A549 (cell line): ENCODE results near the gene CDK18. TPM values are rescaled to one million over a fixed set of nuclear protein-coding genes. Genes with fewer than 3 reads are reported as not detected.

Experiments used
- ATAC-seq, 2 experiments: fragments of 200-7000 bp in 1 of 2; fragments of >200 bp in 1 of 2; cut with Nextera tagmentation in 1 of 2; cut with Tn5 transposase in 1 of 2; 3 replicates each; pipeline versions ENCODE4 v1.8.0 to v1.9.1; 2018 to 2020; ENCODE audit warnings: mild to moderate bottlenecking in 1 of 2, moderate library complexity in 1 of 2
- CTCF ChIA-PET: fragments of 300-600 bp; sonication (Branson Sonifier 250); formaldehyde crosslinking; extraction: SDS; loops from one replicate; lab custom pipeline; 2021; ENCODE audit warnings: antibody characterized with exemption, inconsistent platforms; lab: Yijun Ruan, JAX
- POLR2A ChIA-PET: fragments of 350-600 bp; formaldehyde crosslinking; extraction: SDS; loops from one replicate; lab custom pipeline; 2021; ENCODE audit warnings: antibody characterized with exemption, inconsistent platforms; lab: Yijun Ruan, JAX
- DNase-seq, 2 experiments: peaks; one replicate each; pipeline versions ENCODE4 v3.0.0 to v3.0.0-alpha.2; 2011 to 2016; ENCODE audit warnings: low read depth in 1 of 2, low spot score in 1 of 2
- FAIRE-seq: peaks from 2 replicates; lab custom pipeline; 2011; peaks lifted over from hg19 to GRCh38; lab: Jason Lieb, UNC
- H3K27ac ChIP-seq, 2 experiments: fragments of >200 bp; sonication (Bioruptor Twin); formaldehyde crosslinking; 3 replicates each; pipeline ENCODE4 v1.5.1; 2016 to 2017
- H3K4me1 ChIP-seq: fragments of >200 bp; sonication (Bioruptor Twin); formaldehyde crosslinking; 3 replicates; pipeline ENCODE4 v1.6.1; 2016
- H3K4me2 ChIP-seq: fragments of >200 bp; sonication (Bioruptor Twin); formaldehyde crosslinking; 3 replicates; pipeline ENCODE4 v1.6.1; 2016
- H3K4me3 ChIP-seq: fragments of >200 bp; sonication (Bioruptor Twin); formaldehyde crosslinking; 3 replicates; pipeline ENCODE4 v1.5.1; 2016
- H3K9me3 ChIP-seq: fragments of >200 bp; sonication (Bioruptor Twin); formaldehyde crosslinking; 3 replicates; pipeline ENCODE4 v1.6.1; 2016
- CBX2 ChIP-seq: fragments of 200-600 bp; sonication (generic); IDR thresholded peaks from 2 replicates; pipeline ENCODE4 v1.6.1; 2016; ENCODE audit warnings: low read depth, mild to moderate bottlenecking, borderline replicate concordance
- CEBPB ChIP-seq, 2 experiments: fragments of >200 bp in 1 of 2; sonication (Bioruptor Twin) in 1 of 2; formaldehyde crosslinking in 1 of 2; IDR thresholded peaks; 2 replicates each; pipeline ENCODE4 v1.6.1; 2012 to 2016
- CHD4 ChIP-seq: fragments of 200-600 bp; sonication (generic); IDR thresholded peaks from 2 replicates; pipeline ENCODE4 v1.6.1; 2016; ENCODE audit warnings: antibody characterized with exemption, mild to moderate bottlenecking, borderline replicate concordance
- EHF ChIP-seq: fragments of 250-450 bp; sonication (Bioruptor Pico); IDR thresholded peaks from 2 replicates; pipeline ENCODE4 v1.5.0; 2020; ENCODE audit warnings: mild to moderate bottlenecking
- EHMT2 ChIP-seq: fragments of 200-600 bp; sonication (generic); IDR thresholded peaks from 2 replicates; pipeline ENCODE4 v1.6.1; 2016; ENCODE audit warnings: antibody characterized with exemption, low read depth, mild to moderate bottlenecking, moderate library complexity
- EP300 ChIP-seq, 2 experiments: fragments of >200 bp; sonication (Bioruptor Twin); formaldehyde crosslinking; IDR thresholded peaks; 2 replicates in 1 of 2; 3 replicates in 1 of 2; pipeline ENCODE4 v1.6.1; 2016 to 2017
- GATA3 ChIP-seq: IDR thresholded peaks from 2 replicates; pipeline ENCODE4 v1.6.1; 2012; ENCODE audit warnings: borderline replicate concordance
- HOXA7 ChIP-seq: fragments of 250-450 bp; sonication (Bioruptor Pico); IDR thresholded peaks from 2 replicates; pipeline ENCODE4 v1.5.0; 2020; ENCODE audit warnings: mild to moderate bottlenecking, moderate library complexity
- HOXB5 ChIP-seq: fragments of 250-450 bp; sonication (Bioruptor Pico); IDR thresholded peaks from 2 replicates; pipeline ENCODE4 v1.5.0; 2020; ENCODE audit warnings: mild to moderate bottlenecking, moderate library complexity
- JUN ChIP-seq, 2 experiments: fragments of >200 bp; sonication (Bioruptor Twin); formaldehyde crosslinking; IDR thresholded peaks; 2 replicates in 1 of 2; 3 replicates in 1 of 2; pipeline ENCODE4 v1.6.1; 2016 to 2017
- PHF8 ChIP-seq: fragments of 200-600 bp; sonication (generic); IDR thresholded peaks from 2 replicates; pipeline ENCODE4 v1.6.1; 2016; ENCODE audit warnings: low read depth, mild to moderate bottlenecking, antibody characterized with exemption, moderate library complexity, borderline replicate concordance
- RAD21 ChIP-seq, 2 experiments: fragments of >200 bp in 1 of 2; sonication (Bioruptor Twin) in 1 of 2; formaldehyde crosslinking in 1 of 2; IDR thresholded peaks in 1 of 2; conservative IDR thresholded peaks in 1 of 2; 2 replicates in 1 of 2; 3 replicates in 1 of 2; pipeline ENCODE4 v1.6.1; 2012 to 2018; ENCODE audit warnings: inconsistent platforms in 1 of 2
- SREBF2 ChIP-seq: fragments of 450-650 bp; IDR thresholded peaks from 2 replicates; pipeline ENCODE4 v1.6.1; 2014; ENCODE audit warnings: mild to moderate bottlenecking, moderate library complexity
- ZC3H11A ChIP-seq: fragments of 450-650 bp; IDR thresholded peaks from 2 replicates; pipeline ENCODE4 v1.6.1; 2014; ENCODE audit warnings: antibody characterized with exemption, mild to moderate bottlenecking
- ZSCAN20 ChIP-seq: fragments of 250-450 bp; sonication (Bioruptor Pico); IDR thresholded peaks from 2 replicates; pipeline ENCODE4 v1.8.0; 2022; ENCODE audit warnings: mild to moderate bottlenecking, moderate library complexity
- WGBS: methylation state at CpG from one replicate; pipeline ENCODE4 v1.1.6; 2017; ENCODE audit errors: missing lambda C conversion rate; 5-methylcytosine and 5-hydroxymethylcytosine counted together
- polyA plus RNA-seq, 4 experiments: library from polyadenylated mRNA; depleted of rRNA in 3 of 4; stranded (reverse); fragments of >200 nt; fragmentation: RNase III in 1 of 4; extraction: RNeasy Plus Mini Kit Qiagen cat#74134 plus additional on column Dnase treatment in 1 of 4; gene quantifications; 2 replicates in 3 of 4; 3 replicates in 1 of 4; pipeline ENCODE4 v1.2.3, GENCODE V29; 2011 to 2017
- TF ChIP-seq, protein P1 (sequence below): fragments of >200 bp; sonication (Bioruptor Twin); formaldehyde crosslinking; IDR thresholded peaks from 3 replicates; pipeline ENCODE4 v1.6.1; 2016
- TF ChIP-seq, protein P2 (sequence below): fragments of 250-450 bp; sonication (Bioruptor Pico); IDR thresholded peaks from 2 replicates; pipeline ENCODE4 v1.5.0; 2020; ENCODE audit warnings: low read depth, mild to moderate bottlenecking, moderate library complexity
- TF ChIP-seq, protein P3 (sequence below): IDR thresholded peaks from 2 replicates; pipeline ENCODE4 v1.6.1; 2012
- TF ChIP-seq, protein P4 (sequence below): IDR thresholded peaks from 2 replicates; pipeline ENCODE4 v1.6.1; 2012; ENCODE audit warnings: low read depth, borderline replicate concordance
- TF ChIP-seq, protein P5 (sequence below): fragments of >200 bp; sonication (Bioruptor Twin); formaldehyde crosslinking; IDR thresholded peaks from 2 replicates; pipeline ENCODE4 v1.6.1; 2016

CDK18 gene
- polyA plus RNA-seq, 2 of the 4 experiments (the other 2 are of a cell fraction), result 0.75 to 2.0 TPM

DNA sequence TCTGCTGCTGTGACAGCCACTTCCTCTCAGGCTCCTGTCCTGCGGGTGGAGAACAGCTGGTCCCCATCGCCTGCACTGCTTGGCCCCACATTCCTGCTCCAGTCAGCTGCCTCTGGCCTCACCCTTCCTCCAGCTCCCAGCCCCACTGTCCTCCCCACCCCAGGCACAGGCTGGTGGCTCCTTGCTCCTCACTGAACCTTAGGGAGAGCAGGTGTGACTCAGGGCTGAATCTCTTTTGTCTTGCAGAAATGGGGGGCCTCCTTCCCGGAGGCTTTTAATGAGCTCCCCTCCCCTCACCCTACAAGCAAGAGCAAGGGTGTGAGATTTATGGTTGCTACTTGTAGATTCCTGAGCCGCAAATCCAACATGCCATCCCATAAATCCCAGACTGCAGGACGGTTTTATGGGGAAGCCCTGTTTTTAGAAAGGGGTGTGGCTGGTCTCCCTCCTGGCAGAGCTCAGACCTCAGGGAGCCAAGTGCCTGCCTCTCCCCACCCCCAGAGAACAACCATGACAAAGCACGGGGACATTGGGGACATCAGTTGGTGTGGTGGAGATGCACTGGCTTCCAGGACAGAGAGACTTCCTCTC is 15.2 kb downstream of the CDK18 start:
- no peak overlapping the region for H3K4me2 ChIP-seq
- CTCF ChIA-PET, result interaction anchor here (0.8 to 14.5 kb wide), 7 partner anchors 11 to 246 kb away, joined by 5 to 560 read pairs (median 35); no protein-coding TSS in a partner anchor

DNA sequence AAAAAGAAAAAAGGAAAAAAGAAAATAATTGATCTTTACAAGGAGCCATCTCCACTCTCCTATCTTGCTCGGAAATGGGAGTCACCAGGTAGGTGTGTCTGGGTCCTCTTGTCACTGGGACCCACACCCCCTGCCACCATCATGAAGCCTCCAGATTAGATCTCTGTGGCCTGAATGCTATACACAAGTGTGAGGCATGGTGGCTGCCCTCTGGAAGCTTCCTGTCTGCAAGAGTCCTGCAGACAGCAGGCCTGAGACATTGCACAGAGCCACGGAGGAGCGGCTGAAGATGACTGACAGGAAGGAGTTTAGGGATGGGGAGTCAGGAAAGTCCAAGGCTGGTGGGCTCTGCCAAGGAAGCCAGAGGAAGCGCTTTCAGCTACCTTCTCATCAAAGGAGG is 16.2 kb downstream of the CDK18 start:
- no peak for ATAC-seq
- DNase-seq, result no peak
- Histone ChIP-seq H3K4me2 (no peak overlapping the region), H3K4me1 (0 out of 3 replicates have a peak, but pooled peaks cover 3% of the 10 kb centered on the region), H3K27ac (no peak overlapping the region), H3K9me3 (no peaks in the 10 kb centered on the region), H3K4me3 (no peak overlapping the region)
- POLR2A ChIA-PET, result no interaction called here
- no peak for FAIRE-seq
- TF ChIP-seq HOXB5 (CRISPR knock-in tag) (no peak), HOXA7 (CRISPR knock-in tag) (no peak)
- TF ChIP-seq, all 56 proteins: peak for 0
- 81% methylated on average over 4 of the region's 4 CpGs for WGBS
- CTCF ChIA-PET, result interaction anchor here (1.0 to 14.5 kb wide), 10 partner anchors 10 to 531 kb away, joined by 3 to 560 read pairs (median 70); partner anchors contain the start of gene CDK18

More for the DNA sequence above, 15.2 kb downstream of the CDK18 start:
- DNase-seq (no peak), ATAC-seq (no peak)
- no peak overlapping the region for H3K27ac ChIP-seq
- H3K9me3 ChIP-seq, result no peaks in the 10 kb centered on the region
- TF ChIP-seq CBX2 (no peak), EP300 (IDR thresholded peaks at IDR 0.05) (no peak)
- TF ChIP-seq, all 56 proteins: peak for 0
- 43% methylated on average over 5 of the region's 6 CpGs for WGBS
- Histone ChIP-seq H3K4me3 (no peak overlapping the region), H3K4me1 (0 out of 3 replicates have a peak, but pooled peaks cover 3% of the 10 kb centered on the region)
- no peak for FAIRE-seq
- POLR2A ChIA-PET, result no interaction called here

DNA sequence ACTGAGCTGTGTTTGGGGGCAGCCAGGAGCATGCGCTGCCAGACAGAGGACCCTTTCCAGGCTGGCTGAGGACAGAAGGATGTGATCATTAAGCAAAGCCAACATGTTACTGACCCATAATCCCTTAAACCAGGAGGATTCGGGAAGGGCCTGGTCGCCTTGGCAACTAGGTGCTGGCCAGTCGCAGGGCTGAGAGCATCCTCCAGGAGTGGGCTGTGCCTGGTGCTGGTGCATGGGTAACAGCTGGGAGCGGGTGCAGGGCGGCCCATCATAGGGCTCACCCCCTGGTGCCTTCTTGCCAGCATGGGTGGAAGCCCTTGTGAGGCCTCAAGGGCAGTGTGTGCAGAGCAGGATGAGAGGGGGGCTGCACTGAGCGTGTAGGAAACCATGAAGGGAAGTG is 17.2 kb downstream of the CDK18 start:
- H3K27ac ChIP-seq, result no peak overlapping the region
- no peaks in the 10 kb centered on the region for H3K9me3 ChIP-seq
- H3K4me2 ChIP-seq, result no peak overlapping the region
- ChIA-PET CTCF (interaction anchor here (0.9 to 14.5 kb wide), 18 partner anchors 9 to 532 kb away, joined by 3 to 560 read pairs (median 42); partner anchors contain the start of genes CDK18, ELK4, KLHDC8A and LEMD1), POLR2A (no interaction called here)
- DNase-seq (no peak), ATAC-seq (no peak), FAIRE-seq (no peak)
- no peak overlapping the region for H3K4me3 ChIP-seq
- 0 out of 3 replicates have a peak, but pooled peaks cover 3% of the 10 kb centered on the region for H3K4me1 ChIP-seq
- WGBS, result 66% methylated on average over 6 of the region's 7 CpGs
- TF ChIP-seq EHF (CRISPR knock-in tag), result no peak
- TF ChIP-seq JUN (IDR thresholded peaks at IDR 0.05), result no peak
- TF ChIP-seq PHF8, result no peak
- TF ChIP-seq CEBPB (IDR thresholded peaks at IDR 0.05), result no peak
- no peak for TF ChIP-seq RAD21 (conservative IDR thresholded peaks at IDR 0.05 in 1 of 2, IDR thresholded peaks at IDR 0.05 in 1 of 2)
- TF ChIP-seq CHD4, result no peak
- TF ChIP-seq ZSCAN20 (CRISPR knock-in tag), result no peak
- TF ChIP-seq, protein P1, sequence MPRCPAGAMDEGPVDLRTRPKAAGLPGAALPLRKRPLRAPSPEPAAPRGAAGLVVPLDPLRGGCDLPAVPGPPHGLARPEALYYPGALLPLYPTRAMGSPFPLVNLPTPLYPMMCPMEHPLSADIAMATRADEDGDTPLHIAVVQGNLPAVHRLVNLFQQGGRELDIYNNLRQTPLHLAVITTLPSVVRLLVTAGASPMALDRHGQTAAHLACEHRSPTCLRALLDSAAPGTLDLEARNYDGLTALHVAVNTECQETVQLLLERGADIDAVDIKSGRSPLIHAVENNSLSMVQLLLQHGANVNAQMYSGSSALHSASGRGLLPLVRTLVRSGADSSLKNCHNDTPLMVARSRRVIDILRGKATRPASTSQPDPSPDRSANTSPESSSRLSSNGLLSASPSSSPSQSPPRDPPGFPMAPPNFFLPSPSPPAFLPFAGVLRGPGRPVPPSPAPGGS, result no peak
- no peak for TF ChIP-seq ZC3H11A
- no peak for TF ChIP-seq HOXB5 (CRISPR knock-in tag)
- TF ChIP-seq, protein P2, sequence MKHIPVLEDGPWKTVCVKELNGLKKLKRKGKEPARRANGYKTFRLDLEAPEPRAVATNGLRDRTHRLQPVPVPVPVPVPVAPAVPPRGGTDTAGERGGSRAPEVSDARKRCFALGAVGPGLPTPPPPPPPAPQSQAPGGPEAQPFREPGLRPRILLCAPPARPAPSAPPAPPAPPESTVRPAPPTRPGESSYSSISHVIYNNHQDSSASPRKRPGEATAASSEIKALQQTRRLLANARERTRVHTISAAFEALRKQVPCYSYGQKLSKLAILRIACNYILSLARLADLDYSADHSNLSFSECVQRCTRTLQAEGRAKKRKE (CRISPR knock-in tag), result no peak
- TF ChIP-seq GATA3, result no peak
- TF ChIP-seq HOXA7 (CRISPR knock-in tag), result no peak
- TF ChIP-seq, protein P3, sequence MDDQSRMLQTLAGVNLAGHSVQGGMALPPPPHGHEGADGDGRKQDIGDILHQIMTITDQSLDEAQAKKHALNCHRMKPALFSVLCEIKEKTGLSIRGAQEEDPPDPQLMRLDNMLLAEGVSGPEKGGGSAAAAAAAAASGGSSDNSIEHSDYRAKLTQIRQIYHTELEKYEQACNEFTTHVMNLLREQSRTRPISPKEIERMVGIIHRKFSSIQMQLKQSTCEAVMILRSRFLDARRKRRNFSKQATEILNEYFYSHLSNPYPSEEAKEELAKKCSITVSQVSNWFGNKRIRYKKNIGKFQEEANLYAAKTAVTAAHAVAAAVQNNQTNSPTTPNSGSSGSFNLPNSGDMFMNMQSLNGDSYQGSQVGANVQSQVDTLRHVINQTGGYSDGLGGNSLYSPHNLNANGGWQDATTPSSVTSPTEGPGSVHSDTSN, result no peak
- TF ChIP-seq, protein P4, sequence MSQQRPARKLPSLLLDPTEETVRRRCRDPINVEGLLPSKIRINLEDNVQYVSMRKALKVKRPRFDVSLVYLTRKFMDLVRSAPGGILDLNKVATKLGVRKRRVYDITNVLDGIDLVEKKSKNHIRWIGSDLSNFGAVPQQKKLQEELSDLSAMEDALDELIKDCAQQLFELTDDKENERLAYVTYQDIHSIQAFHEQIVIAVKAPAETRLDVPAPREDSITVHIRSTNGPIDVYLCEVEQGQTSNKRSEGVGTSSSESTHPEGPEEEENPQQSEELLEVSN, result no peak
- no peak for TF ChIP-seq EHMT2
- no peak for TF ChIP-seq SREBF2
- TF ChIP-seq, protein P5, sequence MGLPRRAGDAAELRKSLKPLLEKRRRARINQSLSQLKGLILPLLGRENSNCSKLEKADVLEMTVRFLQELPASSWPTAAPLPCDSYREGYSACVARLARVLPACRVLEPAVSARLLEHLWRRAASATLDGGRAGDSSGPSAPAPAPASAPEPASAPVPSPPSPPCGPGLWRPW, result no peak
- TF ChIP-seq, all 56 proteins: peak for 0
